ENCODE measurements around the gene NUDT4.

NUDT4 gene

DNA sequence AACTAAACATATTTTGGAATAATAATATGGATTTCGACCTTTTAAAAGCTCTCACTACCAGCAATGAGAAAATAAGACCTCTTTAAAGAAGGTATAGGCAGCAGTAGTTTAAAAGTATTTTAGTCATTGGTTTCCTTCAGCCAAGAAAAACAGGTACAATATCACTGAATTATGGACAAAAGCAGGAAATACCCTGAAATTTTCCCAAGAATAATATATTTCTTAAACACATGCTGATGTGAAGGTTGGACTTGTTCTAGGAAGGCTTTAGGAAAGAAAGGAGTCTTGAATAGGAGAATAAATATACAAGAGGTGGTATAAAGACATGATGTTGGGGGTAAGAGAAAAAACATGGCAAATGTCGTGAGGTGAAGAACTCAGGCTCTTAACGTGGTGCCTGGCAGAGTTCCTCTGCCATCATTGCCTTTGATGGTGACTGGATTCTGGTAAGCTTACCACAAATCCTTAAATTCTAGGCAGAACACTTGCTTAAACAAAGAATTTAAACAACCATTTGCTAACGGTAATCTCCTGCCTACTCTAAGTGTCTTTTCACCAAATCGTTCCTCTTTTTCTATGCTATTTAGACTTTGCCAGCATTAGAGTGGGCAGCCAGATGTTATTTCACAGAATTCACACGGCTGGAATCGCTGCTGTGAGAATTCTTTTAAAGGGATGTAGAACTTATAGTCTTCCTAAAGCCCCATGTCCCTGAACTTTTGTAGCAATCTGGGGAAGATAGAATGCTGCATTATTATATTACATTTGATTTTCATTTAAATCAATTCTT lies 11.9 kb upstream of the NUDT4 start:
- TF ChIP-seq, protein P1, sequence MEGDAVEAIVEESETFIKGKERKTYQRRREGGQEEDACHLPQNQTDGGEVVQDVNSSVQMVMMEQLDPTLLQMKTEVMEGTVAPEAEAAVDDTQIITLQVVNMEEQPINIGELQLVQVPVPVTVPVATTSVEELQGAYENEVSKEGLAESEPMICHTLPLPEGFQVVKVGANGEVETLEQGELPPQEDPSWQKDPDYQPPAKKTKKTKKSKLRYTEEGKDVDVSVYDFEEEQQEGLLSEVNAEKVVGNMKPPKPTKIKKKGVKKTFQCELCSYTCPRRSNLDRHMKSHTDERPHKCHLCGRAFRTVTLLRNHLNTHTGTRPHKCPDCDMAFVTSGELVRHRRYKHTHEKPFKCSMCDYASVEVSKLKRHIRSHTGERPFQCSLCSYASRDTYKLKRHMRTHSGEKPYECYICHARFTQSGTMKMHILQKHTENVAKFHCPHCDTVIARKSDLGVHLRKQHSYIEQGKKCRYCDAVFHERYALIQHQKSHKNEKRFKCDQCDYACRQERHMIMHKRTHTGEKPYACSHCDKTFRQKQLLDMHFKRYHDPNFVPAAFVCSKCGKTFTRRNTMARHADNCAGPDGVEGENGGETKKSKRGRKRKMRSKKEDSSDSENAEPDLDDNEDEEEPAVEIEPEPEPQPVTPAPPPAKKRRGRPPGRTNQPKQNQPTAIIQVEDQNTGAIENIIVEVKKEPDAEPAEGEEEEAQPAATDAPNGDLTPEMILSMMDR (conservative IDR thresholded peaks at IDR 0.05; ENCODE audit: low read length), result no peak
- no peak overlapping the region for H3K4me3 ChIP-seq (ENCODE audit: low read length)
- no peak for DNase-seq (ENCODE audit: low read depth)

GRCh38 chr12:93366422-93366821 lies 11.3 kb upstream of the NUDT4 start:
- no peak for DNase-seq (ENCODE audit: low read depth)
- TF ChIP-seq, protein P1 (conservative IDR thresholded peaks at IDR 0.05; ENCODE audit: low read length), result no peak
- no peak overlapping the region for H3K4me3 ChIP-seq (ENCODE audit: low read length)

DNA sequence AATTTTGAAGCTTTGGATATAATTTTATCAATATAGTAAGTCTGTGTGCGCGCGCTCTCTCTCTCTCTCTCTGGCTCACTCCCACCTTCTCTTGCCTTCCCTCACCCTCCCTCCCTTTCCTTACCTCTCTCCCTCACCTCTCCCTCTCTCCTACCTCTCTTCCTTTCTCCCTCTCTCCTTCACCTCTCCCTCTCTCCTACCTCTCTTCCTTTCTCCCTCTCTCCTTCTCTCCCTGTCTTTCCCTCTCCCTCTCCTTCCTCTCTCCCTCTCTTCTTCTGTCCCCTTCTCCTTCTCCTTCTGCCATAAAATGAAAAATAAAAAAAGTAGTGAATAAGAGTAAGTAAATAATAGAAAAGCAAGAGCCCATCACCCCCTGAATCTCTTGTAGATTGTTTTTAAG lies 9.0 kb upstream of the NUDT4 start:
- no peak for DNase-seq (ENCODE audit: low read depth)
- TF ChIP-seq, protein P1 (conservative IDR thresholded peaks at IDR 0.05; ENCODE audit: low read length), result no peak
- no peak overlapping the region for H3K4me3 ChIP-seq (ENCODE audit: low read length)

DNA sequence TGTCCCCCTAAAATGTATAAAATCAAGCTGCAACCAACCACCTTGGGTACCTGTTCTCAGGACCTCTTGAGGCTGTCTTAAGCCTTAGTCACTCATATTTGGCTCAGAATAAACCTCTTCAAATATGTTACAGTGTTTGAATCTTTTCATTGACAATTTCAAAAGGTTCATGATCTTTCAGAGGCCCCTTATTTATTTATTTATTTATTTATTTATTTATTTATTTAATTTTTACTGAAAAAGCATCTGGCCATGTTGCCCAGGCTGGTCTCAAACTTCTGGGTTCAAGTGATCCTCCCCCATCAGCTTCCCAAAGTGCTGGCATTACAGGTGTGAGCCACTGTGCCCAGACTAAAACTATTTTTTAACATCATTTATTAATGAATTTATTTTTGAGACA lies 8.2 kb upstream of the NUDT4 start:
- TF ChIP-seq, protein P1 (conservative IDR thresholded peaks at IDR 0.05; ENCODE audit: low read length), result no peak
- no peak overlapping the region for H3K4me3 ChIP-seq (ENCODE audit: low read length)
- DNase-seq (ENCODE audit: low read depth), result no peak

GRCh38 chr12:93370947-93371346 lies 6.8 kb upstream of the NUDT4 start:
- no peak overlapping the region for H3K4me3 ChIP-seq (ENCODE audit: low read length)
- no peak for DNase-seq (ENCODE audit: low read depth)
- TF ChIP-seq, protein P1 (conservative IDR thresholded peaks at IDR 0.05; ENCODE audit: low read length), result no peak

GRCh38 chr12:93373961-93374656 lies 3.6 kb upstream of the NUDT4 start:
- TF ChIP-seq, protein P1 (conservative IDR thresholded peaks at IDR 0.05; ENCODE audit: low read length), result no peak
- DNase-seq (ENCODE audit: low read depth), result no peak
- H3K4me3 ChIP-seq (ENCODE audit: low read length), result no peak overlapping the region

DNA sequence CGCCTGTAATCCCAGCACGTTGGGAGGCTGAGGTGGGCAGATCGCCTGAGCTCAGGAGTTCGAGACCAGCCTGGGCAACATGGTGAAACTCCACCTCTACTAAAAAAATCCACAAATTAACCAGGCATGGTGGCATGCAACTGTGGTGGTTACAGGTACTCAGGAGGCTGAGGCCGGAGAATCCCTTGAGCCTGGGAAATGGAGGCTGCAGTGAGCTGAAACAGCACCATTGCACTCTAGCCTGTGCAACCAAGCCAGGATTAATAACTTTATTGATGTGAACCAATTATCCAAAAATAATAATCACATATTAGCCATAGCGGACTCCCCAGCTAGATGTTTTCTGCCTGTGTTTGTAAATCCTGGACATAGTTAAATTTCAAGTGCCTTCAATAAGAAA lies 1.8 kb upstream of the NUDT4 start:
- no peak overlapping the region; the same call in 1 of the 2 replicates for H3K4me3 ChIP-seq (ENCODE audit: low read length)
- TF ChIP-seq, protein P1 (conservative IDR thresholded peaks at IDR 0.05; ENCODE audit: low read length), result no peak
- no peak for DNase-seq (ENCODE audit: low read depth)

Measured in AG10803 (cell line).